NCI-H2171 treated with DMSO at 0.1 percent for 48 hours (cell line): ENCODE data around the gene JHY.
A peak's percentile ranks its signal among the peaks of the same experiment; 100 is the strongest.

Source experiments
- DNase-seq: peaks from one replicate; lab custom pipeline; 2025; lab: John Stamatoyannopoulos, UW

Gene JHY

GRCh38 chr11:122954455-122954854, 71.9 kb downstream of the JHY start:
- DNase-seq, result no peak

GRCh38 chr11:122963961-122964360, 81.4 kb downstream of the JHY start:
- DNase-seq, result peak; percentile 50

GRCh38 chr11:122976061-122976733, 93.6 kb downstream of the JHY start:
- no peak for DNase-seq

- DNase-seq, result no peak
Observed at GRCh38 chr11:122976734-122977469, 94.3 kb downstream of the JHY start.

GRCh38 chr11:122977470-122978298, 95.1 kb downstream of the JHY start:
- DNase-seq, result no peak

GRCh38 chr11:122978299-122978620, 95.7 kb downstream of the JHY start:
- DNase-seq, result no peak

- no peak for DNase-seq
Observed at GRCh38 chr11:122979103-122979814, 96.7 kb downstream of the JHY start.

GRCh38 chr11:122979815-122980595, 97.4 kb downstream of the JHY start:
- DNase-seq, result no peak

GRCh38 chr11:122981388-122982264, 99.1 kb downstream of the JHY start, which contains the start of gene BSX:
BSX (minus strand) TSS chr11:122981834; CDS start chr11:122981671, 163 bp downstream.
- no peak for DNase-seq

- no peak for DNase-seq
Observed at GRCh38 chr11:122983438-122984185, 101.1 kb downstream of the JHY start.

- DNase-seq, result peak; percentile 48
Observed at GRCh38 chr11:122984186-122985011, 101.8 kb downstream of the JHY start.

- no peak for DNase-seq
Observed at GRCh38 chr11:122995526-122995925, 113.0 kb downstream of the JHY start.

- no peak for DNase-seq
Observed at GRCh38 chr11:122998727-122999366, 116.3 kb downstream of the JHY start.

GRCh38 chr11:123000721-123001120, 118.2 kb downstream of the JHY start:
- DNase-seq, result no peak

GRCh38 chr11:123006860-123007542, 124.4 kb downstream of the JHY start:
- no peak for DNase-seq
